DMS 273 treated with DMSO at 0.1 percent for 48 hours (cell line): ENCODE results near the gene TFB1M.

Source experiments
- DNase-seq: peaks from one replicate; lab custom pipeline; 2025; lab: John Stamatoyannopoulos, UW

TFB1M gene

GRCh38 chr6:155297669-155298068, 16.6 kb downstream of the TFB1M start:
- no peak for DNase-seq

- no peak for DNase-seq
Measured at GRCh38 chr6:155292711-155293110, 21.6 kb downstream of the TFB1M start.

- DNase-seq: no peak
Measured at GRCh38 chr6:155291291-155291690, 23.0 kb downstream of the TFB1M start.

GRCh38 chr6:155290491-155290890, 23.8 kb downstream of the TFB1M start:
- no peak for DNase-seq

GRCh38 chr6:155287762-155288161, 26.5 kb downstream of the TFB1M start:
- no peak for DNase-seq

- DNase-seq: no peak
Measured at GRCh38 chr6:155284775-155285174, 29.5 kb downstream of the TFB1M start.

- no peak for DNase-seq
Measured at GRCh38 chr6:155278319-155279049, 35.8 kb downstream of the TFB1M start.

- DNase-seq: no peak
Measured at GRCh38 chr6:155276638-155277037, 37.6 kb downstream of the TFB1M start.

- DNase-seq: no peak
Measured at GRCh38 chr6:155275808-155276480, 38.3 kb downstream of the TFB1M start.

GRCh38 chr6:155274533-155274932, 39.8 kb downstream of the TFB1M start:
- no peak for DNase-seq

- no peak for DNase-seq
Measured at GRCh38 chr6:155274106-155274505, 40.2 kb downstream of the TFB1M start.

- no peak for DNase-seq
Measured at GRCh38 chr6:155273431-155273830, 40.9 kb downstream of the TFB1M start.

- DNase-seq: no peak
Measured at GRCh38 chr6:155272353-155273232, 41.7 kb downstream of the TFB1M start.

GRCh38 chr6:155271145-155271544, 43.1 kb downstream of the TFB1M start:
- DNase-seq: no peak

- DNase-seq: no peak
Measured at GRCh38 chr6:155270561-155271091, 43.7 kb downstream of the TFB1M start.

GRCh38 chr6:155269765-155270164, 44.5 kb downstream of the TFB1M start:
- DNase-seq: no peak

GRCh38 chr6:155268088-155268867, 46.0 kb downstream of the TFB1M start:
- DNase-seq: peak; percentile 4

- DNase-seq: no peak
Measured at GRCh38 chr6:155267411-155267810, 46.9 kb downstream of the TFB1M start.

GRCh38 chr6:155265843-155266535, 48.3 kb downstream of the TFB1M start:
- DNase-seq: no peak

- no peak for DNase-seq
Measured at GRCh38 chr6:155264693-155265320, 49.5 kb downstream of the TFB1M start.
